K562 (cell line): Measurements from ENCODE around the gene SLC38A2.

Source experiments
- BDP1 ChIP-seq: IDR thresholded peaks from 3 replicates; pipeline ENCODE4 v1.6.1; 2011; ENCODE audit not compliant: insufficient read length, insufficient read depth
- GABPA ChIP-seq: fragments of 200-800 bp; sonication (Bioruptor generic); conservative IDR thresholded peaks from 2 replicates; pipeline ENCODE4 v1.6.1; 2016; ENCODE audit warnings: low read depth, missing genetic modification characterization, missing compliant biosample characterization
- JUN ChIP-seq, 2 experiments: sonication (generic) in 1 of 2; formaldehyde crosslinking in 1 of 2; IDR thresholded peaks; 2 replicates each; pipeline versions ENCODE4 v1.6.1 to v1.8.0; 2012 to 2022; ENCODE audit warnings: borderline replicate concordance in 2 of 2, mild to moderate bottlenecking in 2 of 2, improper control_type of control experiment in 1 of 2, low read depth in 1 of 2, low read length in 1 of 2, missing genetic modification reagents in 1 of 2
- ZBTB7A ChIP-seq: IDR thresholded peaks from 2 replicates; pipeline ENCODE4 v1.6.1; 2011; ENCODE audit warnings: low read depth, mild to moderate bottlenecking, low read length, moderate library complexity, borderline replicate concordance; ENCODE audit not compliant: control insufficient read depth
- ZFP36 ChIP-seq: fragments of 150-350 bp; IDR thresholded peaks from 2 replicates; pipeline ENCODE4 v1.6.1; 2018; ENCODE audit warnings: low read length, low read depth; ENCODE audit not compliant: partially characterized antibody
- ZNF124 ChIP-seq: sonication (generic); formaldehyde crosslinking; IDR thresholded peaks from 2 replicates; pipeline ENCODE4 v1.8.1; 2022; ENCODE audit warnings: missing genetic modification reagents
- ZNF24 ChIP-seq: fragments of 450-650 bp; IDR thresholded peaks from 2 replicates; pipeline ENCODE4 v1.6.1; 2016
- ZNF282 ChIP-seq: sonication (generic); formaldehyde crosslinking; IDR thresholded peaks from 2 replicates; pipeline ENCODE4 v1.8.1; 2023; ENCODE audit warnings: missing genetic modification reagents
- TF ChIP-seq, protein P1 (sequence below), 3 experiments: IDR thresholded peaks in 2 of 3; conservative IDR thresholded peaks in 1 of 3; 2 replicates each; pipeline ENCODE4 v1.5.1; 2011 to 2012; ENCODE audit warnings: low read length in 3 of 3, mild to moderate bottlenecking in 3 of 3, control low read depth in 2 of 3, improper control_type of control experiment in 1 of 3, inconsistent platforms in 1 of 3, low read depth in 1 of 3, mixed read lengths in 1 of 3, moderate library complexity in 1 of 3; ENCODE audit not compliant: insufficient read depth in 2 of 3
- TF ChIP-seq, protein P2 (sequence below): fragments of 450-650 bp; IDR thresholded peaks from 2 replicates; pipeline ENCODE4 v1.7.1; 2018; ENCODE audit warnings: mild to moderate bottlenecking, low read depth; ENCODE audit not compliant: partially characterized antibody

DNA sequence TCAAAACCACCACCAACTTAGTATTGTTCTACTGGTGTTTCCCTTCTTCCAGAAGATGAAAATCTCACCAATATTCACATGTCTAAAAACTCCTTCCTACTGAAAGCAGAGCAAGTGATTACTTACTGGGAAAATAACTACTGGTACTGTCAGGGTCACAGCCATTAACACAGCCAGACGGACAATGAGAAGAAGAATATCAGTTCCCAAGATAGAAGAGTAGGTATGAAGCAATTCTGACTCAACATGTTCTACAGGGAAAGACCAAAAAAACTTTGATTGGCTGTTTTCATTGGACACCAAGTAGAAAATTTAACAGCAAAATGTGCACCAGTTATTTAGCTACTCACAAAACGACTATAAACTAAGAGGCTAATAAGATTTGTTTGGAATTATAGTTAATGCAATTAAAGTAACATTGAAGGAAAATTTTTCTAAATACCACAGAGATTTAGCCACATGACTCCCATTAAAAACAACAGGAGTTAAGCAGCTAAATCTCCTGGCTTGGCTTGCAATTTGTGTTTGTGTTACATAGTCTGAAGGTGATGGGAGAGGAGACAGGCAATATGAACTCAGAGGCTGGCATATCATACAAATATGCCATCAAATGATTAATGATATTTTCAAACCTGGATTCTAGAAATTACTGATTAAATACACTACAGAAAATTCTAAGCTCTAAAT, 9.5 kb downstream of the SLC38A2 start:
- no peak for TF ChIP-seq ZNF282 (CRISPR knock-in tag)
- TF ChIP-seq, protein P1, sequence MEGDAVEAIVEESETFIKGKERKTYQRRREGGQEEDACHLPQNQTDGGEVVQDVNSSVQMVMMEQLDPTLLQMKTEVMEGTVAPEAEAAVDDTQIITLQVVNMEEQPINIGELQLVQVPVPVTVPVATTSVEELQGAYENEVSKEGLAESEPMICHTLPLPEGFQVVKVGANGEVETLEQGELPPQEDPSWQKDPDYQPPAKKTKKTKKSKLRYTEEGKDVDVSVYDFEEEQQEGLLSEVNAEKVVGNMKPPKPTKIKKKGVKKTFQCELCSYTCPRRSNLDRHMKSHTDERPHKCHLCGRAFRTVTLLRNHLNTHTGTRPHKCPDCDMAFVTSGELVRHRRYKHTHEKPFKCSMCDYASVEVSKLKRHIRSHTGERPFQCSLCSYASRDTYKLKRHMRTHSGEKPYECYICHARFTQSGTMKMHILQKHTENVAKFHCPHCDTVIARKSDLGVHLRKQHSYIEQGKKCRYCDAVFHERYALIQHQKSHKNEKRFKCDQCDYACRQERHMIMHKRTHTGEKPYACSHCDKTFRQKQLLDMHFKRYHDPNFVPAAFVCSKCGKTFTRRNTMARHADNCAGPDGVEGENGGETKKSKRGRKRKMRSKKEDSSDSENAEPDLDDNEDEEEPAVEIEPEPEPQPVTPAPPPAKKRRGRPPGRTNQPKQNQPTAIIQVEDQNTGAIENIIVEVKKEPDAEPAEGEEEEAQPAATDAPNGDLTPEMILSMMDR (IDR thresholded peaks at IDR 0.05 in 2 of 3, conservative IDR thresholded peaks at IDR 0.05 in 1 of 3; ENCODE audit: insufficient read depth in 2 of 3, low read depth in 1 of 3, low read length in 3 of 3), result no peak
- TF ChIP-seq ZFP36, result no peak
- TF ChIP-seq ZNF124, result no peak
- no peak for TF ChIP-seq BDP1
- TF ChIP-seq ZNF24, result no peak
- TF ChIP-seq ZBTB7A, result no peak
- no peak for TF ChIP-seq GABPA (tag)
- no peak for TF ChIP-seq JUN (IDR thresholded peaks at IDR 0.05; ENCODE audit: borderline replicate concordance, low read depth, low read length)
- no peak for TF ChIP-seq JUN (CRISPR knock-in tag; IDR thresholded peaks at IDR 0.05; ENCODE audit: borderline replicate concordance)
- TF ChIP-seq, protein P2, sequence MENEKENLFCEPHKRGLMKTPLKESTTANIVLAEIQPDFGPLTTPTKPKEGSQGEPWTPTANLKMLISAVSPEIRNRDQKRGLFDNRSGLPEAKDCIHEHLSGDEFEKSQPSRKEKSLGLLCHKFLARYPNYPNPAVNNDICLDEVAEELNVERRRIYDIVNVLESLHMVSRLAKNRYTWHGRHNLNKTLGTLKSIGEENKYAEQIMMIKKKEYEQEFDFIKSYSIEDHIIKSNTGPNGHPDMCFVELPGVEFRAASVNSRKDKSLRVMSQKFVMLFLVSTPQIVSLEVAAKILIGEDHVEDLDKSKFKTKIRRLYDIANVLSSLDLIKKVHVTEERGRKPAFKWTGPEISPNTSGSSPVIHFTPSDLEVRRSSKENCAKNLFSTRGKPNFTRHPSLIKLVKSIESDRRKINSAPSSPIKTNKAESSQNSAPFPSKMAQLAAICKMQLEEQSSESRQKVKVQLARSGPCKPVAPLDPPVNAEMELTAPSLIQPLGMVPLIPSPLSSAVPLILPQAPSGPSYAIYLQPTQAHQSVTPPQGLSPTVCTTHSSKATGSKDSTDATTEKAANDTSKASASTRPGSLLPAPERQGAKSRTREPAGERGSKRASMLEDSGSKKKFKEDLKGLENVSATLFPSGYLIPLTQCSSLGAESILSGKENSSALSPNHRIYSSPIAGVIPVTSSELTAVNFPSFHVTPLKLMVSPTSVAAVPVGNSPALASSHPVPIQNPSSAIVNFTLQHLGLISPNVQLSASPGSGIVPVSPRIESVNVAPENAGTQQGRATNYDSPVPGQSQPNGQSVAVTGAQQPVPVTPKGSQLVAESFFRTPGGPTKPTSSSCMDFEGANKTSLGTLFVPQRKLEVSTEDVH, result no peak
